Measurements from ENCODE around the gene IPO9.

DNA sequence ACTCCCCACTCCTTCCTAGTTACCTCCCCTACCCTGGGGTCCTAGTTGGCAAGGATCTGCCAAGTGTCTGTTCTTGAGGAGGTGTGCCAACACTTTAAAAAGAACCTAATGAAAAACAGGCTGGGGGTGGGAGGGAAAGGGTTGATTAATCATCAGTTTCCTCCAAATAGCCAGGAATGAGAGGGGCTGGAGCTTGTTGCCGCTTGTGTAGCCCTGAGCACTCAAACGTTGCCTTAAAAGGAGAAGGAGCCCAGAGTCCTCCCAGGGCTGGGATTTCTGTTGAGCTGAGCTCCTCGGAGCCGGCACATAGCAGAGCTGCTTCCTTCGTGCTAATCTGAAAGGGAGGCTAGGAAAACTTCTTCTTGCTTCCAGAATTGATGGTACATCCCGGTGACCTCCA, 75.6 kb downstream of the IPO9 start:
- TF ChIP-seq, protein P1, sequence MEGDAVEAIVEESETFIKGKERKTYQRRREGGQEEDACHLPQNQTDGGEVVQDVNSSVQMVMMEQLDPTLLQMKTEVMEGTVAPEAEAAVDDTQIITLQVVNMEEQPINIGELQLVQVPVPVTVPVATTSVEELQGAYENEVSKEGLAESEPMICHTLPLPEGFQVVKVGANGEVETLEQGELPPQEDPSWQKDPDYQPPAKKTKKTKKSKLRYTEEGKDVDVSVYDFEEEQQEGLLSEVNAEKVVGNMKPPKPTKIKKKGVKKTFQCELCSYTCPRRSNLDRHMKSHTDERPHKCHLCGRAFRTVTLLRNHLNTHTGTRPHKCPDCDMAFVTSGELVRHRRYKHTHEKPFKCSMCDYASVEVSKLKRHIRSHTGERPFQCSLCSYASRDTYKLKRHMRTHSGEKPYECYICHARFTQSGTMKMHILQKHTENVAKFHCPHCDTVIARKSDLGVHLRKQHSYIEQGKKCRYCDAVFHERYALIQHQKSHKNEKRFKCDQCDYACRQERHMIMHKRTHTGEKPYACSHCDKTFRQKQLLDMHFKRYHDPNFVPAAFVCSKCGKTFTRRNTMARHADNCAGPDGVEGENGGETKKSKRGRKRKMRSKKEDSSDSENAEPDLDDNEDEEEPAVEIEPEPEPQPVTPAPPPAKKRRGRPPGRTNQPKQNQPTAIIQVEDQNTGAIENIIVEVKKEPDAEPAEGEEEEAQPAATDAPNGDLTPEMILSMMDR (IDR thresholded peaks at IDR 0.05): no peak
- TF ChIP-seq POLR2A (IDR thresholded peaks at IDR 0.05): peak; percentile 54 to 85

Data from uterus (tissue), 2 donors.